ENCODE data around the gene SLC51A. TPM values are rescaled to one million over a fixed set of nuclear protein-coding genes. Genes with fewer than 3 reads are reported as not detected.
"Not testable (repeated sequence)": the region's sequence is repeated elsewhere in the genome, so short reads cannot be mapped to it uniquely, and the experiment has no call there.

Gene SLC51A
- total and polyA plus RNA-seq, 4 donors, result 0.33 to 15.4 (median 4.6) TPM

DNA sequence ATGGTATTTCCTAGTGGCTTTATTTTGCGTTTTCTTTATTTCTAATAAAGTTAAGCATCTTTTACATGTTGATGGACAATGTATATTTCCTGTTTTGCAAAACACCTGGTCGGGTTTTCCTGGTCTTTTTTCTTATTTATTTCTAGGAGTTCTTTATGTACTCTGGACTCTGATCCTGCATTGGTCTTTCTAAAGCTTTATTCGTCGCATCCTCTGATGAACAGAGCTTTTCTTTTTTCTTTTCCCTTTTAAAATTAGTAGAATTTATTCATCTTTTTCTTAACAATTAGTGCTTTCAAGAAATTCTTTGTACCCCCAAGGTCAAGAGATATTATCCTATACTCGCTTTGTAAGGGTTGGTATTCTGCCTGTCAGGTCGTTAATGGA lies 37.3 kb upstream of the SLC51A start:
- peak overlapping the region; percentile 79 for H3K27ac ChIP-seq (ENCODE audit: low read depth, low read length)
- WGBS (ENCODE audit: insufficient coverage), result 13% methylated on average over 1 of the region's 6 CpGs
- DNase-seq (ENCODE audit: low read depth in 4 of 6, low spot score in 6 of 6), result no peak
- no peaks in the 10 kb centered on the region for H3K9me3 ChIP-seq (ENCODE audit: control insufficient read depth, insufficient read depth, low read length)
- H3K27me3 ChIP-seq (ENCODE audit: control insufficient read depth, insufficient read depth, low read length), result no peaks in the 10 kb centered on the region
- peaks cover 23% of the 10 kb centered on the region for H3K4me1 ChIP-seq (ENCODE audit: control insufficient read depth, insufficient read depth, low read length)
- no peaks in the 10 kb centered on the region for H3K36me3 ChIP-seq (ENCODE audit: control insufficient read depth, insufficient read depth, low read length)
- H3K4me3 ChIP-seq (ENCODE audit: low read depth, low read length), result no peak overlapping the region

DNA sequence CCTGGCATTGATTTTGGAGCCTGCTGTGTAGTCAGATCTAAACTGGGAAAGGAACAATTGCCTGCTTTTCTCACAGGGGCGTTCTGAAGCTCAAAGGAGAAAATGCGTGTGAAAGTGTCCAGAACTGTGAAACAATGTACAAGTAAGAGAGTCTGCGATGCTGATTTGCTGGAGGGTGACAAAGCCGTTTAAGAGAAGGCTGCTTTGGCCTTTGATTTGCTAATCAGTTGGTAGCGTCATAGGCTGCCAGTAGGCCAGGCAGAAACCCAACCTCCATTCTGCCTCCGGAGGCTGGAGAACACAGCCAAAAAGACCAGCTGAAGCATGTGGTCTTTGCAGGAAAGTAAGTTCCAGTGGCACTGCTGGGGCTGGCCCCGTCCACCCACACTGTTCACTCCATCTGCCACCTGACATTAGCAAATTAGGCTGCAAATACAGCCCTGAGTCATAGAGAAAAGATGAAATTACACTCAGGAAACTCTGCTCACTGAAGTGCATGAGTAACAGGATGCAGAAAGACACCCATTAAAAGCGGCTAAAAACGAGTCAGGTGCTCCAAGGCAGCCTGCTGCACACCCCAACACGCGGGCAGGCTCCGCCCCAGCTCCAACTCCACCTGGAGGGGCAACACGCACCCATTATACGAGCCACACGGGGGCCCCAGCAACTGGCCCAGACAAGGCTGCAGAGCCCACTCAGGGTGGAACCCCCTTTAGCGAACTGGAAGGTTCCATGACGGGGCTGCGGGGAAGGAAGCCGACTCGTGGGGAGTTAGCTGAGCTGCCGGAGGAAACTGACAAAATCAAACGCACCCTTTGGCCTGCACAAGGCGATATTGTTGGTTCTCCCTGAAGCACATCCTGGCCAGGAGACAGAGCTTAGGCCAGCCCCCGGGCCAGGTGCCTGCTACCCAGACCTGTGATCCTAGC lies 36.7 kb upstream of the SLC51A start:
- H3K9me3 ChIP-seq (ENCODE audit: control insufficient read depth, insufficient read depth, low read length), result no peaks in the 10 kb centered on the region
- H3K27ac ChIP-seq (ENCODE audit: low read depth, low read length), result peak overlapping the region; percentile 79
- 27% methylated on average over 22 of the region's 24 CpGs for WGBS (ENCODE audit: insufficient coverage)
- peaks cover 23% of the 10 kb centered on the region for H3K4me1 ChIP-seq (ENCODE audit: control insufficient read depth, insufficient read depth, low read length)
- H3K36me3 ChIP-seq (ENCODE audit: control insufficient read depth, insufficient read depth, low read length), result no peaks in the 10 kb centered on the region
- no peak overlapping the region for H3K4me3 ChIP-seq (ENCODE audit: low read depth, low read length)
- peak in 5 of 6 donors; percentile 66 to 96 (median 83) for DNase-seq (ENCODE audit: low read depth in 4 of 6, low spot score in 6 of 6)
- H3K27me3 ChIP-seq (ENCODE audit: control insufficient read depth, insufficient read depth, low read length), result no peaks in the 10 kb centered on the region

DNA sequence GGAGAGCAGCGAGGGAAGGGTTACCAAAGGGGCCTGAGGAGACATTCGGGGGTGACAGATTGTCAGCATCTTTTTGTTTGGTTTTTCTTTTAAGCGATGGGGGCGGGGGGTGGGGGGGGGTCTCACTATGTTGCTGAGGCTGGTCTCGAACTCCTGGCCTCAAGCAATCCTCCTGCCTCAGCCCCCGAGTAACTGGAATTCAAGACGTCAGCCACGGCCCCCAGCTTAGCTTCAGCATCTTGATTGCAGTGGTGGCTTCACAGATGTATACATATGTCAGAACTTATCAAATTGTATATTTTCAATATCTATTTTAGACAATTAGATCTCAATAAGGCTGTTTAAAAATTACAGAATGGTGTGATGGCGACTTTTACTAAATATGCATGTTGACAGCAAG lies 36.0 kb upstream of the SLC51A start:
- Histone ChIP-seq H3K27me3 (ENCODE audit: control insufficient read depth, insufficient read depth, low read length) (no peaks in the 10 kb centered on the region), H3K4me1 (ENCODE audit: control insufficient read depth, insufficient read depth, low read length) (peaks cover 23% of the 10 kb centered on the region), H3K9me3 (ENCODE audit: control insufficient read depth, insufficient read depth, low read length) (no peaks in the 10 kb centered on the region), H3K36me3 (ENCODE audit: control insufficient read depth, insufficient read depth, low read length) (no peaks in the 10 kb centered on the region), H3K27ac (ENCODE audit: low read depth, low read length) (peak overlapping the region; percentile 79), H3K4me3 (ENCODE audit: low read depth, low read length) (no peak overlapping the region)
- no CpG with 5 or more reads among the region's 9 CpGs for WGBS (ENCODE audit: insufficient coverage)
- DNase-seq (ENCODE audit: low read depth in 4 of 6, low spot score in 6 of 6), result no peak

DNA sequence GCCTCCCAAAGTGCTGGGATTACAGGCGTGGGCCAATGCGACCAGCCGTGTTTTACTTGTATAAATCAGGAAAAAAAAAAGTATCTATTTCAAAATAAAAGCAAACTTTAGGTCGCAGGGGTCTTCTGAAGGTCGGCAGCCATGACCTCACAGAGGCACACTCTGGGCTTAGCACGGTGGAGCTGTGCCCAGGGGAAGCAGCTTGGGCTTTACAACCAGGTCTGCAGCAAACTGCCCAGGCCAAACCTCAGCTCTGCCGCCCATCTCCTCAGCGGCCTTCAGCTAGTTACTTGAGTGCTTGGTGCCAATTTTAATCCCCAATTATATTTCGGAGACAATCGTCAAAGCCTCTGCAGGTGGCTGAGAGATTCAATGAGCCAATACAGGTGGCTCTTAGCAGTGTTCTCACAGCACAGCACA lies 35.2 kb upstream of the SLC51A start:
- H3K4me3 ChIP-seq (ENCODE audit: low read depth, low read length), result no peak overlapping the region
- no peak overlapping the region for H3K27ac ChIP-seq (ENCODE audit: low read depth, low read length)
- no peaks in the 10 kb centered on the region for H3K36me3 ChIP-seq (ENCODE audit: control insufficient read depth, insufficient read depth, low read length)
- 56% methylated on average over 7 of the region's 10 CpGs for WGBS (ENCODE audit: insufficient coverage)
- no peaks in the 10 kb centered on the region for H3K27me3 ChIP-seq (ENCODE audit: control insufficient read depth, insufficient read depth, low read length)
- H3K9me3 ChIP-seq (ENCODE audit: control insufficient read depth, insufficient read depth, low read length), result no peaks in the 10 kb centered on the region
- peaks cover 23% of the 10 kb centered on the region for H3K4me1 ChIP-seq (ENCODE audit: control insufficient read depth, insufficient read depth, low read length)
- no peak for DNase-seq (ENCODE audit: low read depth in 4 of 6, low spot score in 6 of 6)

DNA sequence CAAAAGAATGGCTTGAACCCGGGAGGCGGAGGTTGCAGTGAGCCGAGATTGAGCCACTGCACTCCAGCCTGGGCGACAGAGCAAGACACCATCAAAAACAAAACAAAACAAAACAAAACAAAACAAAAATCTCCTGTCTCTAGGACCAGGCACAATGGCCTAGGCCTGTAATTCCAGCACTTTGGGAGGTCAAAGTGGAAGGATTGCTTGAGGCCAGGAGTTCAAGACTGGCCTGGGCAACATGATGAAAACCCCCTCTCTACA lies 32.2 kb upstream of the SLC51A start:
- not testable (repeated sequence) for H3K27me3 ChIP-seq (ENCODE audit: control insufficient read depth, insufficient read depth, low read length); H3K4me3 ChIP-seq (ENCODE audit: low read depth, low read length); H3K27ac ChIP-seq (ENCODE audit: low read depth, low read length); DNase-seq (ENCODE audit: low read depth in 4 of 6, low spot score in 6 of 6); H3K9me3 ChIP-seq (ENCODE audit: control insufficient read depth, insufficient read depth, low read length); H3K36me3 ChIP-seq (ENCODE audit: control insufficient read depth, insufficient read depth, low read length)
- H3K4me1 ChIP-seq (ENCODE audit: control insufficient read depth, insufficient read depth, low read length), result peaks cover 30% of the 10 kb centered on the region
- WGBS (ENCODE audit: insufficient coverage), result 100% methylated on average over 2 of the region's 4 CpGs

DNA sequence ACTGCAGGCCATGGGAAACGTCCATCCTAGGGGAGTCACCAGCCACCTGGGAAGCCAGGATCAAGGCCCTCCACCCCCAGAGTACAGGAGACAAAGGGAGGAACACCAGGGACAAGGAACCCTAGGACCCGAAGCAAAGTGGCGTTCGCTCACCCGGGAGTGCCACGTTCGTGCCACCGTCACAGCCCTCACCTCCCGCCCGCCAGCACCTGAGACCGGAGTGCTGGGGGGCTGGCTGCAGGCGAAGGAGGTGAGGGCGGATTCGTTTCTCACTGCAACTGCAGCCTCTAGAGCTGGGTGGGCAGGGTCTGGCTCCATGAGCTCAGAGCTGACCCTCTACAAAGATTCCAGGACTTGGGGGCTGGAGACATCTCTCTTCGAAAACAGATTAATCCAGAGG lies 31.5 kb upstream of the SLC51A start:
- no peak overlapping the region for H3K27ac ChIP-seq (ENCODE audit: low read depth, low read length)
- peaks cover 30% of the 10 kb centered on the region for H3K4me1 ChIP-seq (ENCODE audit: control insufficient read depth, insufficient read depth, low read length)
- H3K9me3 ChIP-seq (ENCODE audit: control insufficient read depth, insufficient read depth, low read length), result no peaks in the 10 kb centered on the region
- WGBS (ENCODE audit: insufficient coverage), result 97% methylated on average over 14 of the region's 15 CpGs
- H3K27me3 ChIP-seq (ENCODE audit: control insufficient read depth, insufficient read depth, low read length), result no peaks in the 10 kb centered on the region
- no peak overlapping the region for H3K4me3 ChIP-seq (ENCODE audit: low read depth, low read length)
- H3K36me3 ChIP-seq (ENCODE audit: control insufficient read depth, insufficient read depth, low read length), result no peaks in the 10 kb centered on the region
- DNase-seq (ENCODE audit: low read depth in 4 of 6, low spot score in 6 of 6), result no peak

DNA sequence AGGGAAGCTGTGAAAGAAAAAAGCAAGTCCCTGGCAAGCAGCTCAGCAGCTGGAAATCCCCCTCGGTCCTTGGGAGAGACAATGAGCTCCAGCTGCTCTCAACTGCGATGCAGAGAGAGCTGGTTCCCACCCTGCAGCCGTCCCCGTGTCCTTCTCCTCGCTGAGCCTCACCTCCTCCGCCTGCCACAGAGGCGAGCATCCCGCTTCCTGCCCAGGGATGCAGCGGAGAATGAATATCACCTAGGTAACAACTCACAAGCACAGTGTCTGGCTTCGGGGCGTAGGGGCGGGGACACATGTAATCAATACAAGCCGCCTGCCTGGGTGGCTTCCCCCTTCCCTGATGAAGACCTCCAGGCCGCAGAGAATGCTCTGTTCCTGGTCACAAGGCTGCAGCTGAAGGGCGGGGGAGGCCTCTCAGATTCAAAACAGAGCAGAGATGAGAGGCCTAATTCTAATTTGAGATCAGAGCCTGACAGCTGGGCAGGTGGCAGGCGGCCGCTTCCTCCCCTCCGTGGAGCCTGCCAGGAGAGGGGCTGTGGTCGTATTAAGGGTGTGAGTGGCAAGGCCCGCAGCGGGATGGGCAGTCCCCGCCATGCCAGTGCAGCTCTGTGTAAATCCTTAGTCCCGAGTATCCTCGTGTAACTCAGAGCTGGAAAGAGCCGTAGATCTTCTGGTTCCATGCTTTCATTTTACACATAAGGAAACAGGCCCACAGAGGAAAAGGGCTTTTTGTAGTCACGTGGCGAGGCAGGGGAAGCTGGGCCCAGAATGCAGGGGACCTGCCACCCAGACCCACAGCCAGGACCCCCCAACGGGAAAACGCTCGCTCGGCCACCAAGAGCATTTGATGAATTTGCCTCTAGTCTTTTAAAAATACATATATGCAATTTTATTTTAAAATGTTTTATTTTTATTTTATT lies 29.4 kb upstream of the SLC51A start:
- H3K9me3 ChIP-seq (ENCODE audit: control insufficient read depth, insufficient read depth, low read length), result no peaks in the 10 kb centered on the region
- DNase-seq (ENCODE audit: low read depth in 4 of 6, low spot score in 6 of 6), result peak in 3 of 6 donors; percentile 54 to 96 (median 76)
- no peak overlapping the region for H3K4me3 ChIP-seq (ENCODE audit: low read depth, low read length)
- no peaks in the 10 kb centered on the region for H3K36me3 ChIP-seq (ENCODE audit: control insufficient read depth, insufficient read depth, low read length)
- no peaks in the 10 kb centered on the region for H3K27me3 ChIP-seq (ENCODE audit: control insufficient read depth, insufficient read depth, low read length)
- 10% methylated on average over 20 of the region's 31 CpGs for WGBS (ENCODE audit: insufficient coverage)
- peak overlapping the region; percentile 72 for H3K27ac ChIP-seq (ENCODE audit: low read depth, low read length)
- peaks cover 28% of the 10 kb centered on the region for H3K4me1 ChIP-seq (ENCODE audit: control insufficient read depth, insufficient read depth, low read length)

DNA sequence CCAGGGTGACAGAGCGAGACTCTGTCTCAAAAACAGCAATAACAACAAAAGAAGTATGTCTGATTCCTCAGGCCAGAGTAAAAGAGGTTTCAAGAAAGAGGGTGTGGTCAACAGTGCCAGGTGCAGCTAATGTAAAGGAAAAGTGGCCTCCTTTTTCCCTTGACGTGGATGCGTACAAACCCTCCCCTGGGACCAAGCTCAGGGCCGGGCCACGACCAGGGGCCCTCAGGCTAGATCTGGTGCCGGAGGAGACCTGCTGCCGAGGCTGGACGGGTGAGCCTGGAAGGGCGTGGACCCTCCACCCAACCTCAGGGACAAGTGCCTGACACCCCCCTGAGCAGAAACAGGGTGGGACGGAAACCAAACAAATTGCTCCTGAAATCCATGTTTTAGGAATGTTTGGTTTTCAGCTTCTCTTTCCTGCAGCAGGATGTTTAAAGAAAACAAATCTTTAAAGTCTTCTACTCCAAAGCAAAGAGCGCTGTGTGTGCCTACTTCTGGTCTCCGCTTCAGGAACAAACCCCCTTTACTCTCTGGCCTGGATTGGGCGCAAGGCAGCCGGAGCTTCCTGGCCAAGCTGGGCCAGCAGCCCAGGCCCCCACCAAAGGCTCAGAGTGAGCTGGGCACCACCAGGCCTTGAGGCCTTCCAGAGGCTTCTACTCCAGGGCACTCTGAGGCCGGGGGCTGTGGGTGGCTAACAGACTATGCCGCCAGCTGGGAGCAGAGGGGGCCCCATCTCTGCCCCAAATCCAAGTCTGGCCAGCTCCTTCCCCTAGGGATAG lies 26.6 kb upstream of the SLC51A start:
- H3K9me3 ChIP-seq (ENCODE audit: control insufficient read depth, insufficient read depth, low read length), result no peaks in the 10 kb centered on the region
- no peak for DNase-seq (ENCODE audit: low read depth in 4 of 6, low spot score in 6 of 6)

DNA sequence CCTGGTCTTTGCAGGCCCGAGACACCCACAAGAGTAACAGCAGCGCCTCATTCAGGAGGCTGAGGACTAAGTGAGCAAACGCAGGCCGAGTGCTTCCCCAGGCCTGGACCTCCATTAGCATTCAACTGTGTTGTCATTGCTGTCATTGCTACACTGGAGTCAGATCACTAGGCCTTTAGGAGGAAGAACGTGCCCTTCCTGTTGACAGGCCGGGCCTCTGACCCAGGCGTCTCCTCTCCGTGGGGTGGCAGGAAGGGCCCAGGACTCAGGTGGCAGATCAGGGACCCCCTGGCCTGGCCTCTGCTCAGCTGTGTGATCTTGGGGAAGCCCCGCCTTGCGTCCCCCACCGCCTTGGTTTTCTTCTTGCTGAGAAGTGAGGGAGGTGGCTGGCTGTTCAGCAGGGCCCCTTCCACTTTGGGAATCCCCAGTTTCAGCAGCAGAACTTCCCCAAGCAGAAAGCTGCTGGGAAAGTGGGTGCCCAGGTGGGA lies 24.3 kb upstream of the SLC51A start:
- DNase-seq (ENCODE audit: low read depth in 4 of 6, low spot score in 6 of 6), result no peak
- peaks cover 49% of the 10 kb centered on the region for H3K4me1 ChIP-seq (ENCODE audit: control insufficient read depth, insufficient read depth, low read length)
- H3K9me3 ChIP-seq (ENCODE audit: control insufficient read depth, insufficient read depth, low read length), result no peaks in the 10 kb centered on the region
- 80% methylated on average over 11 of the region's 11 CpGs for WGBS (ENCODE audit: insufficient coverage)
- H3K36me3 ChIP-seq (ENCODE audit: control insufficient read depth, insufficient read depth, low read length), result peaks cover 3% of the 10 kb centered on the region
- H3K4me3 ChIP-seq (ENCODE audit: low read depth, low read length), result no peak overlapping the region
- peak overlapping the region; percentile 57 for H3K27ac ChIP-seq (ENCODE audit: low read depth, low read length)
- no peaks in the 10 kb centered on the region for H3K27me3 ChIP-seq (ENCODE audit: control insufficient read depth, insufficient read depth, low read length)

More for the DNA sequence above, 26.6 kb upstream of the SLC51A start:
- 70% methylated on average over 10 of the region's 16 CpGs for WGBS (ENCODE audit: insufficient coverage)
- no peaks in the 10 kb centered on the region for H3K27me3 ChIP-seq (ENCODE audit: control insufficient read depth, insufficient read depth, low read length)
- H3K4me1 ChIP-seq (ENCODE audit: control insufficient read depth, insufficient read depth, low read length), result peaks cover 51% of the 10 kb centered on the region
- H3K27ac ChIP-seq (ENCODE audit: low read depth, low read length), result peak overlapping the region; percentile 75
- H3K4me3 ChIP-seq (ENCODE audit: low read depth, low read length), result no peak overlapping the region
- no peaks in the 10 kb centered on the region for H3K36me3 ChIP-seq (ENCODE audit: control insufficient read depth, insufficient read depth, low read length)

Data from spinal cord (tissue), 10 donors.